Right renal pelvis (tissue), 4 donors: Measurements from ENCODE around the gene NOC2L. TPM values are rescaled to one million over a fixed set of nuclear protein-coding genes. Genes with fewer than 3 reads are reported as not detected.

Source experiments
- DNase-seq, 4 donors: peaks; one replicate each; pipeline ENCODE4 v3.0.0-alpha.2; 2013; ENCODE audit warnings: low read depth in 4 of 4, low spot score in 3 of 4, missing footprints in 1 of 4
- polyA plus RNA-seq, 4 donors: library from polyadenylated mRNA; unstranded; fragments of 120-200 nt; gene quantifications; one replicate each; pipeline ENCODE4 v1.2.1, GENCODE V29; 2013; ENCODE audit not compliant: insufficient read length in 4 of 4

NOC2L gene
- polyA plus RNA-seq, 4 donors = 53.1 to 65.2 (median 57.0) TPM

DNA sequence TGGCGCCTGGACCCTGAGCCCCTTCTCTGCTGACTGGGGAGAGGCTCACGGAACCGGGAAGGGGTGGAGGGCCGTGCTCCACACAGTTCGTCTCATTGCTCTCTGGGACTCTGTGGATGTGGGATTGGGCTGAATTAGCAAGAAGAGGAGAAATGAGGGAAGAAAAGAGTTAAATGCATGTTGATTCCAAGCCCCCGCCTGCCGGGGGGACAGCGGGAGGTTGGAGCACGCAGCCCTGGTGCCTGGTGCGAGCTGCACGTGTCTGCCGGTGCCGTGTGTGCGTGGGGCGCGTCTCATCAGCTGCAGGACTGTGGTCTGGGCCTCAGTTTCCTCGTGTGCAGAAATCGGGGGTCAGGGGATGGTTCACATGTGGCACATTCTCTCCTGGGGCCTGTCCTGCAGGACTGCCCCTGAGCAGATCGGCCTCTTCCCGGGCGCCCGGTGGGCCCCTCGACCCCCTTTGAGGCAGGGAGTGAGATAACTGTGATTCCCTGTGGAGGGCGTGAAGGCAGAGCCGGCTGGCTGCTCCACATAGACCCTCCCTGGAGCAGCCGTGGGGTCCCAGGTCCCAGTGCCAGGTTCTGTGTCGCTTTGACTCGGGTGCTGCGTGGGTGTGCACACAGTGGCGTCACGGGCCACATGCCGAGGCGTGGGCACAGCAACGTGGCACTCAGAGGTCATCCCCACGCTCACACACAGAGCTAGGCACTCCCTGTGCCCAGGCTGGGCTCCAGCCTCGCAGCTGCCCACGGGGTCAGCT, 23.9 kb downstream of the NOC2L start:
- DNase-seq = no peak

DNA sequence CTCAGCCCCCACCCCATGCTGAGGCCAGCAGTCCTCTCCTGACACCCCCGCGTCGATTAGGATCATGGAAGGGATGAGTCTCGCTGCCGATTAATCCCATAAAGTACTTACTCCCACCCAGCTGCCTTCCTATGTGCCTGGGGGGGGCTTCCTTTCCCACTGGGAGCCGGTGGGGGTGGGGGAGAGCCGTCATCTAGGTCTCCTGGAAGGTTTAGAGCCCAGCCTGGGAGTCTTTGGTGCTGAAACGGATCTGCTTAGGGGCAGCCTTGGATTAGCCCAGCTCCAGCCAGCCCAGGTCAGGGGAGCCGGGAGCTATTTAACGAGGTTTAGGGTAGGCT, 25.5 kb downstream of the NOC2L start:
- no peak for DNase-seq

DNA sequence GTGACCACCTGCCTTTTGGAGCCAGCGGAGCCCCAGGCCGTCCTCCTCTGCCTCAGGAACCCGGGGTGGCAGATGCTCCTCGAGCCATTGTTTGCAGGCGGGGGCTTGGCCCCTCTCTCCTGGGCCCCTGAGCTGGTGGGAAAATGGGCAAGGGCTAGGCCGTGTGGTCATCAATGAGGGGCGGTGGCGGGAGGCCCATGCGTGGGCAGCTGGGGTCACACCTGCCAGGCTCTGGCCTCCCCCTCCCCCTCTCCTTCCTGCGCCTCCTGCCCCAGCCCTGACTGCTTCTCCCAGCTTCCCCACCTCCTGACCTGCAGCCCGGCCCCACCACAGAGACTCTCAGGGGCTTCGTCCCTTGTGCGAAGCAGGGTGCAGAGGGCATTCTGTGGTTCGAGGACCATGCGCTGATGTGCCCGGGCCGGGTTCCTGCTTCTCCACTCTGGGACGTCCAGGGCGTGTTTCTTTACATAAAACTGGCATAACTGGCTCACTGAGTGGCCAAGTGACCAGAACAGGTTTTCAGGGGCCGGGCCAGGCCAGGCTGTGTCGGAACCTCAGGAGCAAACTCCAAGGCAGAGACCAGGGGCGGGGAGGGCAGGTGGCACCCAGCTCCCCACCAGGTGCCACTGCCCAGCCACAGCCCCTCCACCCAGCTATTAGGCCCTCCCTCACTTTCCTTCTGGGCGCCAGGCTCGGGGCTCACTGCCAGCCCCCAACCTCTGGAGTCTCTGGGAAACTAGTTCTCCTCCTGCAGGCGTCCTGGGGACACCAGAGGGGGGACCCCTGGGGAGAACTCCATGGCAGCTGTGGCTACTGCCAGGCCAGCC, 26.1 kb downstream of the NOC2L start:
- no peak for DNase-seq

DNA sequence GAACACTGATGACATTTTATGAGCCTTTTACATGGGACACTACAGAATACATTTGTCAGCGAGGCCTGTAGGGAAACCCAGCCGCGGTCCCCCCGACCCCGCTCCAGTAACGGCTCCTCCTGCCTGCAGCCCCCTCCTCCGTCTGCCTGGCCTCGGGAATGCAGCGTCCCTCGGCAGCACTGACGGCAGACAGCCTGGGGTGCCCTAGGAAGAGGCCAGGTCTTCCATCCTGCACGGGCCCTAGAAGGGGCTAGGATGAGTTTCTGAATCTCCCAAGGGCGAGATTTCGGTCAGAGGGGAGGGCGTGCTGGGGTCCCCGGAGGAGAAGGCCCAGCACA, 26.9 kb downstream of the NOC2L start:
- DNase-seq = no peak

DNA sequence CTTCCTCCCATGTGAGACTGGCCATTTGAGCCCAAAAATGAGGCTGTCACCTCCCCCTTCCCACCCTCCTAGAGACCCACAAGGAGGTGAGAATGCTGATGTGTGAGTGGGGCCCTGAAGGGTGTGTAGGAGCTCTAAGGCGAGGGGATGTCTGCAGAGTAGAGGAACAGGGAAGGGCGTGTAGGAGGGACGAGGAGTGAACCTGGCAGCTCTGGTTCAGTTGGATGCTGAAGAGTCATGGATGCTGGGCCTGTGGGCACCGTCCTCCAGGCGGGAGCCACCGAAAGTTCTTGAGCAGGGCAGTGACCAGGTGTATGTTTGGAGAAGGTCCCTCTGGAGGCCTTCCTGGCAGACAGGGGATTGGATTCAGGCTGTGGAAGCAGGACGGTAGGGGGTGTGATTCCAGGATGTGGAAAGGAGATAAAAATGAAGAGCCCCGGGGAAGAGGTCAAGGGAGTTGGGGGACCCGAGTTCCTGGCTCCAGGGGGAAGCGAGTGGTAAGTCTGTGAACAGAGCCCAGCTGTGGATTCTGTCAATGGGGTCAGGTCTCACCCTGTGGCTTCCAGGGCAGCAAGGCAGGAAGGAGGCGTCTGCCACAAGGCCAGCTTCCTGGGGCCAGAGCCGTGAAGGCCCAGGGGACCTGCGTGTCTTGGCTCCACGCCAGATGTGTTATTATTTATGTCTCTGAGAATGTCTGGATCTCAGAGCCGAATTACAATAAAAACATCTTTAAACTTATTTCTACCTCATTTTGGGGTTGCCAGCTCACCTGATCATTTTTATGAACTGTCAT, 27.5 kb downstream of the NOC2L start:
- DNase-seq = no peak

DNA sequence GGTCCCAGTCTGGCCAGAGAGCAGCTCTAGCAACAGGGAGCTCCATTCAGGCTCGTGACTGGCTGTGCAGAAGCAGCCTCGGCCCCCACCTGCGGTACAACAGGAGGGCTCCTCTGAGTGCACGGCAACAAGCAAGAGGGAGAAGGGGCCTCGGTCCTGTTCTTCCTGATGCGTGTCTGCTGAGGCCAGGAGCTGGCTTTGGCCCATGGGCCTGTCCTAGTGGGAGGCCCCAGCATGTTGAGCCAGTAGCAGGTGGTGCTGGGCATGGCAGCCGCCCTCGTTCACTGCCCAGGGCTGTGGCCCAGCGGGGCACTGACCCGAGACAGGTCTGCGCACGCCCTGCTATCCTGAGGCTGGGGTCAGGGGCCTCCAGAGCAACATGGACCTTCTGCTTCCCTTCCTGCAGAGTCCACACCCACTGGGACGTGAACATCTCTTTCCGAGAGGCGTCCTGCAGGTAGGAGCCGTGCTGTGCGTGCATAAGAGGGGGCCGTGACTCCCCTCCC, 28.4 kb downstream of the NOC2L start:
- DNase-seq = no peak

DNA sequence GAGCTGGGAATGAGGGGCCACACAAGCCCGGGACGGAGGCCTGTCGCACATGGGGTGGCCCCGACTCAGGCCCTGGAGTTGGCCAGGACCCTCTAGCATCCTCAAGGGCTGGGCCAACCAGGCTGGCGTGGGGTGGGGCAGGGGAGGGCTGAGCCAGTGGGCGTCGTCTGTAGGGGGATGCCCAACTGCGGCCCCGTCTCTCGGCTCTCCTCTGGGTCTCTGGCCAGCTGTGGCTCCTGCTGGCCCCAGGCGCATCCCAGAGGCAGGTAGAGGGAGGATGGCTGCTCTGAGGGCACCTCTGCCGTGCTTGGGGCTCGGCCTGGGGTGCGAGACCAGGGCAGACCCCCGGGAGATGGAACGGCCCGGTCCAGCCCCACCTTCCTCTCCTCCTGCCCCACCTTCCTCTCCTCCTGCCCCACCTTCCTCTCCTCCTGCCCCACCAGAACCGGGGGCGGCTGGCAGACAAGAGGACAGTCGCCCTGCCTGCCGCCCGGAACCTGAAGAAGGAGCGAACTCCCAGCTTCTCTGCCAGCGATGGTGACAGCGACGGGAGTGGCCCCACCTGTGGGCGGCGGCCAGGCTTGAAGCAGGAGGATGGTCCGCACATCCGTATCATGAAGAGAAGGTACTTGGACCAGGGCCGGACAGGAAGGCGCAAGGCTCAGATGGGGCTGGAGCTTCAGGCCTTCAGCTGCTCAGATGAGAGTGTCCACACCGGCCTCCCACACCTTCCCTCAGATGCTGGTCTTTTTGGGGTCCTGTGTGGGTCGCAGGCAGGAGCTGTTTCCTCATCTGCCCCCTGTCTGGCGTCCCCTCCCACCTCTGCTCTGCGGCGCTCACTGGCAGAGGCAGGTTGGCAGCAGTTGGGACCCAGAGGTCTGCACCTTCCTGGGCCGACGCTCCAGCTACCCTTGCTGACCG, 29.1 kb downstream of the NOC2L start:
- DNase-seq = no peak

DNA sequence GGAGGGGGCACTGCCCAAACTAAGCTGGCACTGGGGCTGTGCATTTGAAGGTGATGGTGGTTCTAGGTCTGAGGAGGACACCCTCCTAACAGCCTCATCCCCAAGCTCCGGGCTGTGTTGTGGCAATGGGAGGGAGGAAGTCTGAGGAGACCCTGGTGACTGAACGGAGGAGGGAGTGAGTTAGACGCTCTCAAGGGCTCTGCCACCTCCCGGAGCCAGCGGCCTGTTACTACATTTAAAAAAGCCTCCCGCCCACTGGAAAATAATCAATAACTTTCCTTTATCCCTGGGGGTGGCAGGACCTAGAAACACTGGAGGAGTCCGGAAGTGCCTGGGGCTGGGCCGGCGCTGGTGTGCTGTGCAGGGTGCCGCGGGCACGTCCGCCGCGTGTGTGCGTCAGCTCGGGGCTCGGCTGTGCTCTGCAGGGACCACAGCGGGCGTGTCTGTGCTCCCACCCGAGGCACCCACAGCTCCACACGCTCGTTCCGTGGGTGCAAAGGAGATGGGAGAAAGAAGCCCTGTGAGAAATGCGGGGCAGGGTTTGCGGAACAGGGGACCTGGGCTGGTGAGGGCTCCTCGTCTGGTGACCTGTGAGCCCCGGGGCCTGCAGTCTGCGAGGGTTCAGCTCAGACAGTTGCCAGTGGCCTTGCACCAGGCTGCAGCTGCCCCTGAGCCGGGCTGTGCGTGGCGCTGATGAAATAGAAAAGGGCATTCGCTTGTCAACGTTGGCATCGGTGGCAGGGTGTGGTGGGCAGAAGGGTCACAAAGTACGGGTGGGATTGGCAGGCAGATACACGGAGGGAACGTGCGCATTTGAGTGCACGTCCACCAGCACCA, 30.0 kb downstream of the NOC2L start:
- DNase-seq = no peak

DNA sequence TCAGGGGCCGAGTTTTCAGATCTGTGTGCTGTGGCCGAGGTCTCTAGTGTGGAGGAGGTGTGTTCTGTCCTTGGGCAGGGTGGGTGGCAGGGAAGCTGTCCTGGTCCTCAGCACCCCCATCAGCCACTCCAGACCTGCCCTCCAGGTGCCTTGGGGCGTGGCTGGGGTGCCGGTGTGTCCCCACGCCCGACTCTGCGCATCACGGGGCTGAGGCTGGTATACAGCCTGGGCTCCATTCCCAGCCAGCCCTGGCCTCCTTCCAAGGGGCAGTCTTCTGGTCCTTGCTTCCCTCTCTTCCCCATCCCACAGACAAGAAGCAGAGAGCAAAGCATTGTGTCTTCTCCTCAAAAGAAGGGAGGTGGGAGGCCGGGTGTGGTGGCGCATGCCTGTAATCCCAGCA, 31.3 kb downstream of the NOC2L start:
- DNase-seq = no peak

DNA sequence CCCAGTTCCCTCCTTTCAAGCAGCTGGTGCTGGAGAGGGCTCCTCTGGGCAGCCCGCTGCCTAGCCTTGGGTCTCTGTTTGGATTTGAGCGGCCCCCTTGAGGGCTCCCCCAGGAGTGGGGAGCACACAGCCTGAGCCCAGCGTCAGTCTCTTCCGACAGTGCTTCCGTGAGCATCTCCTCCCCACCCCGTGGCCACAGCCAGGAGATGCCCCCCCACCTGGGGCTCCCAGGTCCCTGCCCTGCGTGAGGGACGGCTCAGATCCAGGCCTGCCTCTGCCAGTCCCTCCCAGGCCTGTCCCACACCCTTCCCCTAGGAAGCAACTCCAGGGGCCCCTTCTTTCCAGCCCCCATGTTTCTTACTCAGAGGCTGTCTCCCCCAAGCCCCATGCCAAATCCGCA, 31.8 kb downstream of the NOC2L start:
- no peak for DNase-seq

DNA sequence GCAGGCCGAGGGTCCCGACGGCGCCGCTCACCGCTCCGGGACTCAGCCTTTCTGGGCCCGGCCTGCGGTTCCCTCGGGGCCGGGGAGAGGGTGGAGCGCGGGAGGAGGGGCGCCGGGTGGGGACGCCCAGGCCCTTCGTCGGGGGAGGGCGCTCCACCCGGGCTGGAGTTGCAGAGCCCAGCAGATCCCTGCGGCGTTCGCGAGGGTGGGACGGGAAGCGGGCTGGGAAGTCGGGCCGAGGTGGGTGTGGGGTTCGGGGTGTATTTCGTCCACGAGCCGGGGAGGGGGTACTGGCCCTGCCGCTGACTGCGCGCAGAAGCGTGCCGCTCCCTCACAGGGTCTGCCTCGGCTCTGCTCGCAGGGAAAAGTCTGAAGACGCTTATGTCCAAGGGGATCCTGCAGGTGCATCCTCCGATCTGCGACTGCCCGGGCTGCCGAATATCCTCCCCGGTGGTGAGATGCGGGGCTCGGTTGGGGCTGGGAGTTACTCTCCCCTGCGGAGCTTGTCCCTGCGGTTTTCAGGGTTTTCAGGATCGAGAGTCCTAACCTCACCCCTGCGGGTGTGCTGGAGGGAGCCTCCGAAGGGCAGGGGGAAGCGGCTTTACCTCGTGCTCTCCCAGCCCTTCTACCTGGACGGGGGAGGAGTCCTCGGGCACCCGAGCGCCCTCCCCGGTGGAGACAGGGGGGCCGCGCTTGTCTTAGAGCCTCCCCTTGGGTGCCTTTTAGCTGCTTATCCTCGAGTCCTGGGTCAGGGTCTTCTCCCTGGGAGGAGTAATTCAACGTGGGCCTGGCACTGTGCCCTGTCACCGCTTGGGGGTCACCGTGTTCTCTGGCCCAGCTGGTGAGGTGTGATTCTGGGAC, 33.3 kb downstream of the NOC2L start:
- DNase-seq = no peak

DNA sequence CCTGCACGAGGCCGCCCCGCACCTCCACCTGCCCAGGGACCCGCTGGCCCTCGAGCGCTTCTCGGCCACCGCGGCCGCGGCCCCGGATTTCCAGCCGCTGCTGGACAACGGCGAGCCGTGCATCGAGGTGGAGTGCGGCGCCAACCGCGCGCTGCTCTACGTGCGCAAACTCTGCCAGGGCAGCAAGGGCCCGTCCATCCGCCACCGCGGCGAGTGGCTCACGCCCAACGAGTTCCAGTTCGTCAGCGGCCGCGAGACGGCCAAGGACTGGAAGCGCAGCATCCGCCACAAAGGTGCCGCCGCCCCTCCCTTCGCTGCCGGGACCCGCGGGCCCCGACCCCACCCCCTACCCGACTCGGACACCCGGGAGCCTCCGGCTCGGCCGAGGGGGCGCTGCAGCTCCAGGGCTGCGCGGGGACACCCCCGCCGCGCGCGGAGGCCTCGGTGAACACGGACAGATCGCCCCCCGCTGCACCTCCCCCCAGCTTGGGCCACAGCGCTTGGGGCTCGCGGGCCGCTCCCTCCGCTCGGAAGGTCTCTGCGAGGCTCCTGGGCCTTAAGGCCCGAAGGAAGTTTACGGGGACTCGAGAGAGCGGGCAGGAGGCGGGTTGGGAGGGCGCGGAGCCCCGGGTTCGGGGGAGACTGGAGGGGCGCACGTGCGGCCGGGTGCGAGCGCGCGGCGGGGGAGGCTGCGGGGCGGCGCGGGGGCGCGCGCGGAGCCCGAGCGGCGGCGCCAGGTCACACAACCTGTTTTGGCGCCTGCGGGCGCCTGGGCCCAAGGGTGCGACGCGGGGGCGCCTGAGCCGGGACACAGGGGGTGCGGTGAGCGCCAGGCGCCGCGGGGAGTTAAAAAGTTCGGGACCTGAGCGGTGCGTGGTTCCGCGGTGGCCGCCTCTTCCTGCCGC, 34.1 kb downstream of the NOC2L start:
- no peak for DNase-seq

DNA sequence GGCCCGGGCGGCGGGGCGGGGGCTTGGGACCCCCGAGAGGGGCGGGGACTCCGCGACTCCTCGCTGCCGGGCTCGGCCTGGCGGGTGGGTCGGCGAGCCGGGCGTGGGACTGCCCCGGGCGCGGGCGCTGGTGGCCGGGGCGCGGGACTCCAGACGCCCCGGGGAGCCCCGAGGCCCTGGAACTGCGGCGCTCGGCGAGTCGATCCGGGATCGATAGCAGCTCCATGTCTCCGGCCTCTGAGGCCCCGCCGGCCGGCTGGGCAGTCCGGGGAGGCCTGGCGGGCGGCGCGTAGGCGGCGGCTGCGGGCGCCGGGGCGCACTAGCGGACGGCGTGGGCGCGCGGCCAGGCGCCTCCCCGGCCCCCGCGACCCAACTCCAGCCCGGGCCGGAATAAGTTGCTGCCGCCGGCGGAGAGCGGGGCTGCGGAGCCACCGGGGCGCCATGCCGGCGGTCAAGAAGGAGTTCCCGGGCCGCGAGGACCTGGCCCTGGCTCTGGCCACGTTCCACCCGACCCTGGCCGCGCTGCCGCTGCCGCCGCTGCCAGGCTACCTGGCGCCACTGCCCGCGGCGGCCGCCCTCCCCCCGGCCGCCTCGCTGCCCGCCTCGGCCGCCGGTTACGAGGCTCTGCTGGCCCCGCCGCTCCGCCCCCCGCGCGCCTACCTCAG, 34.9 kb downstream of the NOC2L start:
- no peak for DNase-seq

DNA sequence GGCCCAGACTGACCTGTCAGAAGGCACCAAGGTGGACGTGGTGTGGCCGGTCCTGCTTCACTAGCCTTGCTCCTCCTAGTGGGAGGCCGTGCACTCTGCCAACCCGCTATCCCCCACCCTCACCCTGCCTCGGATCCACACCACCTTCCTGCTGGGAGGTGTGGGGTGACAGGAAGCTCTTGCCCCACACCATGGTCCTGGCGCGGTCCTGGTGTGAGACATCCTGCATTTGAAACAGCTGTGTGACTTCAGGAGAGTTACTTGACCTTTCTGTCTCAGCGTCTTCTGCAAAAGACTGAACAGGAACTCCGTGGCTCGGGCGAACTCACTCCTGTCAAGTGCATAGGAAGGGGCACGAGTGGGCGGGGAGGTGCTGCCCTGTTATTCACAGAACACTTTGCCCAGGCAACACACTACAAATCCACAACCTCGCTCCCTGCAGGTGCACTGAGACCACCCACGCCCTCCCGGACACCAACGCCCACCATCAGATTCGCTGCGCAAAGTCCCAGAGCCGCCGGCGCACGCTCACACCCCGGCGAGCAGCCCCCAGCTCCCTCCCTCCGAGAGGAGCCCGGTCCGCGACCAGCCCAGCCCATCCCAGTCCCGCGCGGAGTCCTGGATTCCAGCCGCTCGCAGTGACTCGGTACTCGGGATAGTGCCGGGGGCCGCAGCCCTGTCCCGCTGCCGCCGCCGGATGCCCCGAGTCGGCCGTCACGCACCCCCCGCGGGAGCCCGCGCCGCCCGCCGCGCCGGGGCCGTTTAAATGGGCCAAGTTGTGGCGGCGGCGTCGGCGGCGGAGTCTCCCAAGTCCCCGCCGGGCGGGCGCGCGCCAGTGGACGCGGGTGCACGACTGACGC, 35.7 kb downstream of the NOC2L start, which contains the start of gene SAMD11:
TSS of gene SAMD11 (plus strand) at position 793 of the 860 bp plus-strand sequence. CDS start 509 bp downstream, outside the sequence.
- peak in 2 of 4 donors; percentile 80 to 82 for DNase-seq

DNA sequence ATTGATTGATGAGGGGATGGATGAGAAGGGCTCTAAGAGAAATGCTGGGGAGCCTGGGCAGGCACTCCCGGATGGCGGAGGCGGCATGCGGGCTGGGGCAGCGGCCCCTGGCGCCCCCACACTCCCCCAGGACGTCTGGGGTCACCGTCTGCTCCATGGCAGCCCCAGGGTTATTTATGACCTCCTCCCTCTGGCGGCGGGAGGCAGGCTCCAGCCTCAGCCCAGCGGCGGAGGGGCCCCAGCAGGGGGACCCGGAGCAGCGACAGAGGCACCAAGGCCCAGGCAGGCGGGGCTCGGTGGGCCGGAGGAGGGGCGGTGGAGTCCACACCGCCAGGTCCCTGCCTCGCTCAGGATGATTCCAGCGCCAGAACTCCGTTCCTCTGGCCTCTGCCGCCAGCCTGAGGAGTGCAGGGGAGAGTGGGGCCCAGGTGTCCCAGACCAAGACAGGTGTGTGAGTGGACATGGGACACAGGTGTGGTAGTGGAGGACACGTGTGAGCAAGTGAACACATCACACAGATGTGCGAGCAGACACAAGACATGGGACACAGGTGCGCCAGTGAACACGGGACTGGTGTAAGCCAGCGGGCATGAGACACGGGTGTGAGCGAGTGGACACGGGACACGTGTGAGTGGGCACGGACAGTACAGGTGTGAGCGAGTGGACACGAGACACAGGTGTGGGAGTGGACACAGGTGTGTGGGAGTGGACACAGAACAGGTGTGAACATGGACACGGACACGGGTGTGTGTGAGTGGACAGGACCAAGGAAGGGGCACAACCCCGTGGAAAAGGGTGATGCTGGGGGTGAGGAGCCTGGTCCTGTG, 37.8 kb downstream of the NOC2L start:
- DNase-seq = peak in 3 of 4 donors; percentile 82 to 87 (median 85)
